ENCODE data around the gene TENM4. TPM values are rescaled to one million over a fixed set of nuclear protein-coding genes. Genes with fewer than 3 reads are reported as not detected.
"Not testable (repeated sequence)": the region's sequence is repeated elsewhere in the genome, so short reads cannot be mapped to it uniquely, and the experiment has no call there.

The TENM4 gene
- total RNA-seq, 1 donor from 2014 or later = 7.3 TPM

DNA sequence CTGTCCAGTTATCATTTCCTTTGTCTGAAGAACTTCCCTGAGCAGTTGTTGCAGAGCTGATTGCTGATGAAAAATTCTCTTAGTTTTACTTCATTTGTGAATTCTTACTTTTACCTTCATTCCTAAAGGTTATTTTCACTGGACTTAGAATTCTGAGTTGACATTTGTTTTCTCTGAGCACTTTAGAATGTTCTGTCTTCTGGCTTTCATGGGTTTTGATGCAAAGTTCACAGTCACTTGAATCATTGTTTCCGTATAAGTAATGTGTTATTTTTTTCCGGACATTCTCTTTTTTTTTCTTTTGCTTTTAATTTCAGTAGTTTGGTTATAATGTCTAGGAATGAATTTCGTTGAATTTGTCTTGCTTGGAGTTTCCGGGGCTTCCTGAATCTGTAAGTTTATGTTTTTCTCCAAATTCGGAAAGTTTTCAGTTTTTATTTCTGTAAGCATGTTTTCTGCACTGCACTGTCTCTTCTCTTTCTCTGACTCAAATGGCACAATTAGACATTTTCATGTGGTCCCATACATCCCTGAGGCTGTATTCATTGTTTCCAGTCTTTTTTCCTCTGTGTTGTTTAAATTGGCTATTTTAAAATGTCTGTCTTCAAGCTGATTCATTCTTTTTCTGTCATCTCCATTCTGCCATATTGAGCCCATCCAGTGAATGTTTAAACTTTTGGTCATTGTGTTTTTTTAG, 797.7 kb downstream of the TENM4 start:
- DNase-seq (ENCODE audit: extremely low read depth, low read depth, low spot score) = no peak

DNA sequence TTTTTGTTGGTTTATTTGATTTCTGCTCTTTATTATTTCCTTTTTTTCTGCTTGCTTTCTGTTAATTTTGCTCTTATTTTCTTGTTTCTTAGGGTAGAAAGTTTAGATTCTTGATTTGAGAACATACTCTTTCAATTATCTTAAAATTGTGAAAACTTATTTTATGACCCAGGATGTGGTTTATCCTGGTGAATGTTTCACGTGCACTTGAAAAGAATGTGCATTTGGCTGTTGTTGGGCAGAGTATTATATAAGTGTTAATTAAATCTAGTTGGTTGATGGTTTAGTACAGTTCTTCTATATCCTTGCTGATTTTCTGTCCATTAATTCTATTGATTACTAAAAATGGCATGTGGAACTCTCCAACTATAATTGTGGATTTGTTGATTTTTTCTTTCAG, 799.3 kb downstream of the TENM4 start:
- DNase-seq (ENCODE audit: extremely low read depth, low read depth, low spot score) = no peak

- DNase-seq (ENCODE audit: extremely low read depth, low read depth, low spot score) = no peak
Observed at GRCh38 chr11:78638704-78639380, 802.0 kb downstream of the TENM4 start.

GRCh38 chr11:78637527-78637926, 803.3 kb downstream of the TENM4 start:
- DNase-seq (ENCODE audit: extremely low read depth, low read depth, low spot score) = not testable (repeated sequence)

- no peak for DNase-seq (ENCODE audit: extremely low read depth, low read depth, low spot score)
Observed at GRCh38 chr11:78635814-78636506, 804.9 kb downstream of the TENM4 start.

- no peak for DNase-seq (ENCODE audit: extremely low read depth, low read depth, low spot score)
Observed at GRCh38 chr11:78633516-78634310, 807.1 kb downstream of the TENM4 start.

DNA sequence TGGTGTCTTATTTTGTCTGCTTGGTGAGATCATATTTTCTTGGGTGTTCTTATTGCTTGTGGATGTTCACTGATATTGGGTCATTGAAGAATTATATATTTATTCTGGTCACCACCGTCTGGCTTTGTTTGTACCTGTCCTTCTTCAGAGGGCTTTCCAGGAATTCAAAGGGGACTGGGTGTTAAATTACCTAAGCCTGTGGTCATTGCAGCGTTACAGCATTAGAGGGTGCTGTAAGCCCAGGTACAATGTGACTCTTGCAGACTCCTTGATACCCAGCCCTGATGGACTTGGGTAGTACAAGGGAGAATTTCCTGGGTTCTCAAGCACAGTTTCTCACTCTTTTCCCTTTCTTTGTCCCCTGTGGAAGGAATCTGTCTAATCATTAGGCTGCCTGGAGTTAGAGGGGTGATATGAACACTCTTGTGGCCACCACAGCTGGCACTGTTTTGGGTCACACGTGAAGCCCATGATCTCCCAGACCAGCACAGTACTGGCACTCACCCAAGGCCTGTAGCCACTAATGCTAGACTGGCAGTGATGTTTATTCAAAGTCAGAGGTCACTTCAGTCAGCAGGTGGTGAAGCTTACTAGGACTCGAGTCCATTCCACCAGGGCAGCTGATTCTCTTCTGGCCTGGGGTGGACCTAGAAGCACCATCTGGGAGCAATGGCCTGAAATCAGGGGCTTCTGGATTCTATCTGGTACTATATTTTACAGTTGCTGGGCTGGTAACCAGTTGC, 810.1 kb downstream of the TENM4 start:
- DNase-seq (ENCODE audit: extremely low read depth, low read depth, low spot score) = no peak

DNA sequence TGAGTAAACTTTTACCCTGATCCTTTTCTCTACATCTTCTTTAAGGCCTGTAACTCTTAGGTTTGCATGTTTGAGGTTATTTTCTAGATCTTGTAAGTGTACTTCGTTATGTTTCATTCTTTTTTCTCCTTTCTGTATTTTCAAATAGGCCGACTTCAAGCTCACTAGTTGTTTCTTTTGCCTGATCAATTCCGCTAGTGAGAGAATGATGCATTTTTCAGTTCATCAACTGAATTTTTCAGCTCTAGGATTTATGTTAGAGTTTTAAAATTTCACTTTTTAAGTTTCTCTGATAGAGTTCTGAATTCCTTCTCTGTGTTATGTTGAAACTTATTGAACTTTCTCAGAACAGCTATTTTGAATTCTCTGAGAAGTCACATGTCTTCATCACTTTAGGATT, 810.7 kb downstream of the TENM4 start:
- DNase-seq (ENCODE audit: extremely low read depth, low read depth, low spot score) = no peak

DNA sequence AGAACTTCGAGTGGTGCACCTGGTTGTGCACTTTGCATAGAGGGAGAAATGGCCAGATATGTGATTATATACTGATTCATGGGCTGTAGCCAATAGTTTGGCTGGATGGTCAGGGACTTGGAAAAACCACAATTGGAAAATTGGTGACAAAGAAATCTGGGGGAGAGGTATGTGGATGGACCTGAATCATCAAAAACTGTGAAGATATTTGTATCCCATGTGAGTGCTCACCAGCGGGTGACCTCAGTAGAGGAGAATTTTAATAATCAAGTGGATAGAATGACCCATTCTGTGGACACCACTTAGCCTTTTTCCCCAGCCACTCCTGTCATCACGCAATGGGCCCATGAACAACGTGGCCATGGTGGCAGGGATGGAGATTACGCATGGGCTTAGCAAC, 818.2 kb downstream of the TENM4 start:
- DNase-seq (ENCODE audit: extremely low read depth, low read depth, low spot score) = no peak

- DNase-seq (ENCODE audit: extremely low read depth, low read depth, low spot score) = no peak
Observed at GRCh38 chr11:78620159-78620558, 820.7 kb downstream of the TENM4 start.

GRCh38 chr11:78615724-78616123, 825.1 kb downstream of the TENM4 start:
- no peak for DNase-seq (ENCODE audit: extremely low read depth, low read depth, low spot score)

DNA sequence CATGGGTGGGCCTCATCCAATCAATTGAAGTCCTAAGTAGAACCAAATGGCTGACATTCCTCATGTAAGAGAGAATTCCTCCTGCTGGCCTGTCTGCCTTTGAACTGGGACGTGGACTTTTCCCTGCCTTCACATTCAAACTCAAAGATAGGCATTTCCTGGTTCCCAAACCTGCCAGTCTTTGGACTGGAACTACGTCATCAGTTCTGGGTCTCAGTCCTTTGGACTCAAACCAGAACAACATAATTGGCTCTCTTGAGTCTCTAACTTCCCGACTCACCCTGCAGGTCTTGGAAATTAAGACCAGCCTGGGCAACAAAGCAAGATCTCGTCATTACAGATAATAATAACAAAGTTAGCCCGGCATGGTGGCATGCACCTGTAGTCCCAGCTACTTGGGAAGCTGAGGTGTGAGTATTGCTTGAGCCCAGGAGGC, 827.4 kb downstream of the TENM4 start:
- no peak for DNase-seq (ENCODE audit: extremely low read depth, low read depth, low spot score)

- no peak for DNase-seq (ENCODE audit: extremely low read depth, low read depth, low spot score)
Observed at GRCh38 chr11:78612721-78613377, 828.0 kb downstream of the TENM4 start.

GRCh38 chr11:78609321-78609720, 831.5 kb downstream of the TENM4 start:
- DNase-seq (ENCODE audit: extremely low read depth, low read depth, low spot score) = not testable (repeated sequence)

GRCh38 chr11:78607696-78608095, 833.1 kb downstream of the TENM4 start:
- DNase-seq (ENCODE audit: extremely low read depth, low read depth, low spot score) = no peak

- DNase-seq (ENCODE audit: extremely low read depth, low read depth, low spot score) = no peak
Observed at GRCh38 chr11:78606667-78607066, 834.2 kb downstream of the TENM4 start.

DNA sequence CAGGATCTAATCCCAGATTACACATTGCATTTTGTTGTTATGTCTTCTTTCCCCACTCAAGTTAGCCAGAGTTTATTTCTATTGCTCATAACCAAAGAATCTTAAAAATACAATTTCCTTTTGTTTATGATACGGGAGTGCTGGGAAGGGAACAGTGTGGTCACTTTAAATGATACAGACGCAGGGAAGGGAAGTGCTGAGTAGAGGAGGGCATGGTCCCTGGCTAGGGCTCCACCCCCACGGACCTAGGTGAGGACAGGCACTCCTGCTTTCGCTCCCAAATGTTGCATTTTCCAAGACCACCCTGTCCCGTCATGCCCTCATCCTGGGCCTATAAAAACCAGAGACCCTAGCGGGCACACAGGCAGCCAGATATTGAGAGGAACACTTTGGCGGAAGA, 835.5 kb downstream of the TENM4 start:
- no peak for DNase-seq (ENCODE audit: extremely low read depth, low read depth, low spot score)

DNA sequence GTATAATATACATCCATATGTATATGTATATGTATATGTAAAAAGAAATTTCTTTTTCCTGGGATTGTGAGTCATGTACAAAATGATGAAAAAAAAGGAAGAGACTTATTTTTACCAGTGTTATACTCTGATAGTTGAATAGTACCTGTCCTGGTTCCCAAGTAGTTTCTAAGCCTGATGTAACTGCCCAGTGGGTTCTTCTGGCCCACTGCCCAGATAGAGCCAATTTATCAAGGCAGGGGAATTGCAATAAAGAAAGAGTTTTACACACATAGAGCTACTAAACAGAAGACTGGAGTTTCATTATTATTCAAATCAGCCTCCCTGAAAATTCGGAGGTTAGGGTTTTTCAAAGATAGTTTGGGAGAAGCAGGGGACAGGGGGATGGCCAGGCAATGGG, 837.0 kb downstream of the TENM4 start:
- no peak for DNase-seq (ENCODE audit: extremely low read depth, low read depth, low spot score)

Data from glomerular endothelial cell (primary cell).